ENCODE results near the gene LAMB4.
"Not testable (repeated sequence)": the region's sequence is repeated elsewhere in the genome, so short reads cannot be mapped to it uniquely, and the experiment has no call there.

The LAMB4 gene

GRCh38 chr7:108037741-108038140 lies 92.4 kb downstream of the LAMB4 start:
- no peak for DNase-seq

DNA sequence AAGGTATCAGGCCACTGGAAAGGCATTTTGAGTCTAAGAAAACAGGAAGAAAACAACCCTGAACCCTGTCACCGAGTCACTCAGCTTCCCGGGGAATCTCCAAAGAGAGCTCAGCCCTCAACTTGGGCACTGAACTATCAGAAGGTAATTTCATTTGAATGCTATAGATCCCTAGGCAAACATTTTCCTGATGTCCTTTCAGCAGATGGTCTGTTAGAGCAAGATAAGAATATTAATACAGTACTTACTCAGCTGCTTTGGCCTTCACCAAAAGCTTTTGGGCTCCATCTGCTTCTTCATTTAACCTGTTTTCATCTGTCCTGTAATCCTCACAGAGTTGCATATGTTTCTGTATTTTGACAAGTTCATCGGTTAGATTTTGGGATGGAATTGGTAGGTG lies 93.0 kb downstream of the LAMB4 start:
- no peak for DNase-seq

GRCh38 chr7:108034586-108034985 lies 95.6 kb downstream of the LAMB4 start:
- no peak for DNase-seq

- no peak for DNase-seq
These were observed 96.2 kb downstream of the LAMB4 start for GRCh38 chr7:108033776-108034497.

DNA sequence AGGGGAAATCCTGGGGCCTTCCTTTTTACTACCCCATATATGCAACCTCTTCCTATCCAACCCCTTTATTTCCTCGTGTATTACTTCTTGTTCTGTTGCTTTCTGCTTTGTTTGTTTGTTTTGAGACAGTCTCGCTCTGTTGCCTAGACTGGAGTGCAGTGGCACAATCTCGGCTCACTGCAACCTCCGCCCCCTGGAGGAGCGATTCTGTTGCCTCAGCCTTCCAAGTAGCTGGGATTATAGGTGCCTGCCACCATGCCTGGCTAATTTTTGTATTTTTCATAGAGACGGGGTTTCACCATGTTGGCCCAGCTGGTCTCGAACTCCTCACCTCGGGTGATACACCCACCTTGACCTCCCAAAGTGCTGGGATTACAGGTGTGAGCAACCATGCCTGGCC lies 96.9 kb downstream of the LAMB4 start:
- not testable (repeated sequence) for DNase-seq

GRCh38 chr7:108030516-108030915 lies 99.6 kb downstream of the LAMB4 start:
- DNase-seq = no peak

GRCh38 chr7:108029034-108029433 lies 101.1 kb downstream of the LAMB4 start:
- DNase-seq = no peak

GRCh38 chr7:108028111-108028510 lies 102.0 kb downstream of the LAMB4 start:
- no peak for DNase-seq

DNA sequence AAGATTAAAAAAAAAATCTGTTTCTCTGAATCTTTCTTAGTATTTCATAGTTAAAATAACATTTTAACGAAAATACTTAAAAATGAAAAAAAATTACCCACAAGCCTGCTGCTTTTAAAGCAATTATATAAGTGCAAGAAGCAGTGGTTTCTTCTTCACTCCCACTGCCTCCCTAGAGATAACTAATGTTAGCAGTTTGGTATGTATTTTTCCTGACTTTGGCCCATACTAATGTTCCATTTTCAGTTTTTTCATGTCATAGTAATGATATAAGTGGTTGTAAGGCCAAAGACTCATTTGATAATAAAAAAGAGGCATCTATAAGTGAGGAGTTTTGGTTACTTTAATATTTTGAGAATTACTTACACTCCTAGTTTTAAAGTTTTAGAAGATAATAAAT lies 102.9 kb downstream of the LAMB4 start:
- no peak for DNase-seq

DNA sequence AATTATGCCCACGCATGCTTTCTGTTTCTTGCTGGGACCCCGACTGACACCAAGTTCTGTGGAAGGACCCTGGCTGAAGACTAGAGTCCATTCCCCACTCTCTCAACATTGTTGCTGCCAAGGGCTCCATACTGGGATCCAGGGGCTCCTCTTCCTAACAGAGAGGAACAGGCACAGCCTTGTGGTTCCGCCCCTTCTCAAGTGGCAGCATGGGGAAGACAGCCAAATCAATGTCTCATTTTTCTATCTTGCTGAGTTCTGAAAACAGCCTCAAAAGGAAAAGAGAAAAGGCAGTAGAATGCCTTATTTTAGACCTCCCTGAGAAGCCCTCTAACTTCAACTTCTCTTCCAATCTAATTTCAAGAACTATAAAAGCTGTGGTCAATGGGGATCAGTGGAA lies 103.5 kb downstream of the LAMB4 start:
- no peak for DNase-seq

GRCh38 chr7:108026116-108026515 lies 104.0 kb downstream of the LAMB4 start:
- DNase-seq = no peak

- DNase-seq = no peak
These were observed 105.6 kb downstream of the LAMB4 start for GRCh38 chr7:108024538-108024937.

- no peak for DNase-seq
These were observed 109.6 kb downstream of the LAMB4 start for GRCh38 chr7:108020585-108020984.

- no peak for DNase-seq
These were observed 111.5 kb downstream of the LAMB4 start for GRCh38 chr7:108018668-108019067.

GRCh38 chr7:108017776-108018151 lies 112.4 kb downstream of the LAMB4 start:
- DNase-seq = no peak

DNA sequence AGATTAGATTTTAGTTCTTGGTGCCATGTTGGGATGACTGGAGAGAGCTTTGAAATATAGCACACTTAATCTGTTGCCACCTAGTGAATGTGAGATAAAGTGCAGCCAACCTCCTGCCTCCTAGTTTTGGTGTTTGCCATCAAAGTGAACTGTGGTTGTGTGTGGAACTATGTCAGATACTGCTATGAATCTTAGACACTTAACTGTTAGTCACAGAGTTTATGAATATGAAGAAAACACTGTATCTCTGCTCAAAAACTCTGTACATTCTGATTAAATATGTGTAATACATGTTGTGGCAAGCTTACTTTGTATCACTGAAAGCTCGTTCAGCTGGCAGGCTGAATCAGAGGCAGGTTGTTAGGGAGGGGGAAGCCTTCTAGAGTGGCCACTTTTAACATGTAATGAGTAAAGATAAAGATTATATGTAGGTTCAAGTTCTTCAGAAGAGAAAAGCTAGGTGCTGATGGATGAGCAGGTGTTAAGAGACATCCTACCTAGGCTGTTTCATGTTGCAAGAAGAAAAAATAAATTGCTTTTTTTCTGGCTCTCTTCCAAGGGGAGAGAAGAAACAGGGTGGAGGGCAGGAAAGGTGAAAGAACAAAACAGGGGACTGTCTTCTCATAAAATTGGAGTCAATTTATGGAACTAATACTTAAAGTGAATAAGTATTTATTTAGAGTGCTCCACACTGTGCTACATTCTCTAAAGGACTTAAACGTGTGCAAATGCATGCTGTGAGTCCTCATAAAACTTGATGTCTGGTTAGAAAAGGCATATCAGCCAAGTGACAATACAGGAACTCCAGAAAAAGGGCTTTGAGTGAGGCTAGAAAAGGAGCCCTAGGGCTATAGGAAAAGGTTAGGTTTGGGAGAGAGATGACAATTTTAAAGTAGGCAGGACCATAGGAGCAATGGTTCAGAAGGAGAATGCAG lies 113.1 kb downstream of the LAMB4 start:
- DNase-seq = no peak

DNA sequence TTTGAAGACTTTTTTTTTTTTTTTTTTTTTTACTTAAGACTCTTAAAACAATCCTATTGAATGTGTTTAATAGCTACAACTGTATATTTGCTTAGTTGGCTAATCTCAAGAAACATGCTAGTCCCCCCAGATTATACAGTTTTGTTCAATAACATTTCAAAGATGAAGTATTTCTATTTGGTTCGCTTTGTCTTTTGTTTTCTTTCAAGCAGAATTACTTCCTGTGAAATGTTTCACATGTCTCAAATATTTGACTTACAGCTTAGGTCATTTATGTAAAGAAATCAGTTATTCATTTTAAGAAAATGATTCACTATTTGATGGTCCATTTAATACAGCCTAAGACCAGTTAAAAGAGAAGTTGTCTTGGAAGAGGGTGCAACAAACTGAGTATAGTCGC lies 114.4 kb downstream of the LAMB4 start:
- no peak for DNase-seq

- DNase-seq = no peak
These were observed 115.1 kb downstream of the LAMB4 start for GRCh38 chr7:108014747-108015682.

DNA sequence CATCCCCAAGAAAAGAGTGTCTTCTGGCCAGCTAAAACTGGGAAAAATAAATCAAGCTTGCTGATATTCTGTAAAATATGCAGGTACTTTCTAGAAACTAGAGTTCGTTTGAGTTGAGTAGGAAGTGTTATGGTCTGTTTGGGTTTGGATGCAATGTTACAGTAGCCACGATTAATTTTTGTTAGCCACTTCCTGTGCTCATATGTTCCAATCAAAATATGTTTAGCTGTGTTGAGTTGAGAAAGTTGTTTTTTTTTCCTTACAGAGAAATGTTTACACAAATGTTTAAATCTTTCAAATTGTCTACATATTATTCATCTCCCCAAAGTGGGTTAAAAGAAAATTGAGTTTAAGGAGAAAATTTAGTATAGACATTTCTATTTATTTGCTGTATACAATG lies 115.9 kb downstream of the LAMB4 start:
- no peak for DNase-seq

DNA sequence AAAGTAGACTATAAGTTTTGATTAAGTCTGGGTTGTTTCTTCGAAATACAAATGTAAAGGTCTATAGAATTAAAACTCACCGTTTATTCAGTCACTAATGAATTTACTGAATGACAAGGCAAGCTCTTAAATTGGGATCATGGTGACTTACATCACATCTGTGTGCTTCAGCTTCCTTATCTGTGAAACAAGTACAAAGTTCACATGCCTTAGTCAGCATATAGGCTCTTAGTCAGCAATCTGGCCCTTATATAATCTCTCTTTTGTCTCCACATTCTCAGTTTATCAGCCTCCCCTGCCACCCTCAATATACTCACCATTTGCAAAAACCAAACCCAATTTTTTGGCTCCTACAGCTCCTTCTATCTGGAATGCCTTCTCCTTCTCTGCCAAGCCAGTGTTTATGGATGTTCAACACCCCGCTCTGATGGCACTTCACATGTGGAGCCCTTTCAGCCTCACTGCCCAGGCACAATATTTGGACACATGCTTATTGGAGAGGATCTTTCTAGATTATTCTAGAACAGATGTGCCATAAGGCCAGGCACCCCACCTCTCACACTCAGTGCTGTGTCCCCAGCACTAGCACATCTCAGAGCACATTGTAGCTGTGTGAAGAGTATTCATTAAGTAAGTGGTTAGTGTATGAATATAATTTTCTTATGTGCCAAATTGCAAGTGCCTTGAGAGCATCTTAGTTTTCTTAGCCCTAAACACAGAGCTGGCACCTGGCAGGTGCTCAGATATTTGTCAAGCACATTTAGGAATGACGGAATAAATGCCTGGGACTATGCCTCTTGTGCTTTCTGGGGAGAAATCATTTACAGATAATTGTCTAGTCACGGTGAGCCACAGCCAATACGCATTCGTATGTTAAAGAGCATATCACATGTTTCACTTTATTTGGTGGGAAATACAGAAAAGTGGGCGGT lies 117.4 kb downstream of the LAMB4 start:
- DNase-seq = no peak

- no peak for DNase-seq
These were observed 119.8 kb downstream of the LAMB4 start for GRCh38 chr7:108010377-108010776.

DNA sequence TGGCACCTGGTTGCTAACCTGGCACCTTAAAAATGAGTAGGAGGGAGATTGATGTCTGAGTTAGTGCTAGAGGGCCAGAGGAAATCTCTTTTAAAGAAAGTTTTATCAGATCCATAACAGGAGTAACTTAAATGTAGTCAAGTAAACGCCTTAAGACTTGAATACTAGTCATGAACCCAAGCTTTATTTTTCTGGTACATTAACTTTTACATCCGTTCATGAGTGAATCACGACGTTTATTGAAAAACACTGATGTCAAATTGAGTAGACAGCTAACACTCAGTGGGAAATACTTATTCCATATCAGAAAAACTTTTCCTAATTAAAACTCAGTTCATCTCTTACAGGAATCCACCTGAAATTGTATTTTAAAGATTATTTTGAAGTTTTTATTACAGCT lies 120.3 kb downstream of the LAMB4 start:
- DNase-seq = no peak

Measured in activated naive CD4-positive, alpha-beta T cell treated with anti-CD3 and anti-CD28 coated beads, Interleukin-2, amount 50 U/mL, for 16 hours (primary cell).